ENCODE measurements around the gene PIN1. TPM values are rescaled to one million over a fixed set of nuclear protein-coding genes. Genes with fewer than 3 reads are reported as not detected.
"Not testable (repeated sequence)": the region's sequence is repeated elsewhere in the genome, so short reads cannot be mapped to it uniquely, and the experiment has no call there.

The PIN1 gene
- total and polyA plus RNA-seq, 4 experiments from 2014 or later, result 72.1 to 167 (median 81.0) TPM

- H3K4me1 Mint-ChIP-seq, result peaks cover 23 to 41% (median 34%) of the 10 kb centered on the region in 4 donors
- H3K27me3 Mint-ChIP-seq, result no peaks in the 10 kb centered on the region
- H3K4me3 Mint-ChIP-seq, result peak overlapping the region; percentile 89 to 95 (median 91)
- H3K9me3 Mint-ChIP-seq, result peaks cover 0 to 5% (median 0%) of the 10 kb centered on the region in 8 donors
- ChIA-PET POLR2A (ENCODE audit: partially characterized antibody) (interaction anchor here (0.7 to 2.0 kb wide), 10 partner anchors 9 to 1617 kb away, joined by 3 to 25 read pairs (median 6); partner anchors contain the start of genes ODAD3, PIN1, PRKCSH and UBL5), CTCF (ENCODE audit: partially characterized antibody) (no interaction called here)
- Histone ChIP-seq H3K27ac (ENCODE audit: low read depth, low read length) (peak overlapping the region; percentile 92), H3K27me3 (ENCODE audit: insufficient read depth, low read length) (no peaks in the 10 kb centered on the region), H3K9me3 (ENCODE audit: control insufficient read depth in 1 of 2, low read length in 2 of 2) (no peaks in the 10 kb centered on the region), H3K4me1 (ENCODE audit: insufficient read depth, low read length) (peaks cover 19% of the 10 kb centered on the region), H3K4me3 (ENCODE audit: low read length in 2 of 2) (peak overlapping the region; percentile 95), H3K36me3 (ENCODE audit: insufficient read depth, low read length) (no peaks in the 10 kb centered on the region)
- H3K36me3 Mint-ChIP-seq, result peaks cover 18 to 27% of the 10 kb centered on the region in 2 donors
- DNase-seq, result no peak
- intact Hi-C loops (cut with micrococcal nuclease), result loop anchor here (2.0 to 5.0 kb wide), 2 partner anchors 33 to 514 kb away; partner anchors contain the start of gene RAVER1
- H3K27ac Mint-ChIP-seq, result peak overlapping the region; percentile 86 to 97 (median 96)
These were observed 16.9 kb upstream of the PIN1 start for GRCh38 chr19:9818175-9818733.

- Mint-ChIP-seq H3K27me3 (no peaks in the 10 kb centered on the region), H3K4me3 (peak within 1 kb of the TSS; percentile 89 to 95 (median 91)), H3K4me1 (peaks cover 21 to 40% (median 34%) of the 10 kb centered on the region in 4 donors), H3K9me3 (peaks cover 0 to 5% (median 0%) of the 10 kb centered on the region in 8 donors), H3K36me3 (peaks cover 18 to 24% of the 10 kb centered on the region in 2 donors), H3K27ac (peak within 1 kb of the TSS; percentile 86 to 97 (median 96))
- Histone ChIP-seq H3K4me3 (ENCODE audit: low read length in 2 of 2) (peak within 1 kb of the TSS; percentile 95), H3K27ac (ENCODE audit: low read depth, low read length) (peak within 1 kb of the TSS; percentile 92), H3K36me3 (ENCODE audit: insufficient read depth, low read length) (no peaks in the 10 kb centered on the region), H3K4me1 (ENCODE audit: insufficient read depth, low read length) (peaks cover 19% of the 10 kb centered on the region), H3K27me3 (ENCODE audit: insufficient read depth, low read length) (no peaks in the 10 kb centered on the region), H3K9me3 (ENCODE audit: control insufficient read depth in 1 of 2, low read length in 2 of 2) (no peaks in the 10 kb centered on the region)
- POLR2A ChIA-PET (ENCODE audit: partially characterized antibody), result interaction anchor here (0.7 to 2.0 kb wide), 10 partner anchors 9 to 1616 kb away, joined by 3 to 25 read pairs (median 6); partner anchors contain the start of genes ODAD3, PIN1, PRKCSH and UBL5
- DNase-seq, result peak; percentile 100
- intact Hi-C loops (cut with micrococcal nuclease), result loop anchor here (1.0 to 5.0 kb wide), 8 partner anchors 8 to 513 kb away; partner anchors contain the start of genes PIN1, RAVER1, UBL5 and ZNF699
- CTCF ChIA-PET (ENCODE audit: partially characterized antibody), result no interaction called here
These were observed 16.2 kb upstream of the PIN1 start, which contains the start of gene FBXL12 for GRCh38 chr19:9818734-9819595. Gene FBXL12 (minus strand): TSS chr19:9819079. CDS start chr19:9818813, 266 bp downstream.

GRCh38 chr19:9819596-9819909 is 15.6 kb upstream of the PIN1 start:
- no peaks in the 10 kb centered on the region for H3K27me3 Mint-ChIP-seq
- H3K36me3 ChIP-seq (ENCODE audit: insufficient read depth, low read length), result no peaks in the 10 kb centered on the region
- peak overlapping the region; percentile 66 for H3K27ac ChIP-seq (ENCODE audit: low read depth, low read length)
- H3K4me1 ChIP-seq (ENCODE audit: insufficient read depth, low read length), result peaks cover 19% of the 10 kb centered on the region
- no peaks in the 10 kb centered on the region for H3K27me3 ChIP-seq (ENCODE audit: insufficient read depth, low read length)
- peaks cover 17 to 23% of the 10 kb centered on the region in 2 donors for H3K36me3 Mint-ChIP-seq
- no peaks in the 10 kb centered on the region for H3K9me3 ChIP-seq (ENCODE audit: control insufficient read depth in 1 of 2, low read length in 2 of 2)
- intact Hi-C loops (cut with micrococcal nuclease), result loop anchor here (1.0 to 5.0 kb wide), 8 partner anchors 8 to 513 kb away; partner anchors contain the start of genes PIN1, RAVER1, UBL5 and ZNF699
- peak overlapping the region; percentile 86 to 97 (median 96) for H3K27ac Mint-ChIP-seq
- H3K9me3 Mint-ChIP-seq, result peaks cover 0 to 5% (median 0%) of the 10 kb centered on the region in 8 donors
- no peak for DNase-seq
- H3K4me1 Mint-ChIP-seq, result peaks cover 21 to 39% (median 33%) of the 10 kb centered on the region in 4 donors
- peak overlapping the region; percentile 89 to 95 (median 91) for H3K4me3 Mint-ChIP-seq
- CTCF ChIA-PET (ENCODE audit: partially characterized antibody), result no interaction called here
- POLR2A ChIA-PET (ENCODE audit: partially characterized antibody), result interaction anchor here (0.8 to 2.0 kb wide), 8 partner anchors 8 to 1616 kb away, joined by 3 to 25 read pairs (median 8); partner anchors contain the start of genes ODAD3, PIN1, PRKCSH and UBL5
- H3K4me3 ChIP-seq (ENCODE audit: low read length in 2 of 2), result peak overlapping the region; percentile 12 to 48

- intact Hi-C loops (cut with micrococcal nuclease); H3K9me3 Mint-ChIP-seq; H3K27me3 Mint-ChIP-seq; DNase-seq; H3K36me3 ChIP-seq (ENCODE audit: insufficient read depth, low read length); CTCF ChIA-PET (ENCODE audit: partially characterized antibody); H3K27me3 ChIP-seq (ENCODE audit: insufficient read depth, low read length); H3K9me3 ChIP-seq (ENCODE audit: control insufficient read depth in 1 of 2, low read length in 2 of 2): not testable (repeated sequence)
- Mint-ChIP-seq H3K4me3 (peak overlapping the region; percentile 89 to 95 (median 91)), H3K36me3 (peaks cover 12 to 19% of the 10 kb centered on the region in 2 donors), H3K4me1 (peaks cover 19 to 39% (median 31%) of the 10 kb centered on the region in 4 donors), H3K27ac (peak overlapping the region; percentile 24 to 97 (median 95))
- H3K4me3 ChIP-seq (ENCODE audit: low read length in 2 of 2), result peak overlapping the region; percentile 12 to 48
- H3K27ac ChIP-seq (ENCODE audit: low read depth, low read length), result peak overlapping the region; percentile 66
- POLR2A ChIA-PET (ENCODE audit: partially characterized antibody), result interaction anchor here (2.0 kb wide), 1 partner anchor 27 kb away, joined by 8 read pairs; no protein-coding TSS in a partner anchor
- H3K4me1 ChIP-seq (ENCODE audit: insufficient read depth, low read length), result peaks cover 19% of the 10 kb centered on the region
These were observed 15.1 kb upstream of the PIN1 start for GRCh38 chr19:9820034-9820433.

GRCh38 chr19:9823816-9824215 is 11.3 kb upstream of the PIN1 start:
- CTCF ChIA-PET (ENCODE audit: partially characterized antibody), result no interaction called here
- intact Hi-C loops (cut with micrococcal nuclease), result no loop called here
- no peaks in the 10 kb centered on the region for H3K9me3 Mint-ChIP-seq
- H3K4me1 ChIP-seq (ENCODE audit: insufficient read depth, low read length), result peaks cover 28% of the 10 kb centered on the region
- H3K27ac Mint-ChIP-seq, result peak overlapping the region in 2 of 7 donors; percentile 38 to 64
- H3K4me3 Mint-ChIP-seq, result peak overlapping the region in 1 of 8 donors; percentile 30
- H3K36me3 Mint-ChIP-seq, result peaks cover 11 to 14% of the 10 kb centered on the region in 2 donors
- no peaks in the 10 kb centered on the region for H3K27me3 ChIP-seq (ENCODE audit: insufficient read depth, low read length)
- DNase-seq, result no peak
- no peak overlapping the region for H3K4me3 ChIP-seq (ENCODE audit: low read length in 2 of 2)
- no peaks in the 10 kb centered on the region for H3K27me3 Mint-ChIP-seq
- peaks cover 18 to 47% (median 34%) of the 10 kb centered on the region in 4 donors for H3K4me1 Mint-ChIP-seq
- no peak overlapping the region for H3K27ac ChIP-seq (ENCODE audit: low read depth, low read length)
- POLR2A ChIA-PET (ENCODE audit: partially characterized antibody), result no interaction called here
- no peaks in the 10 kb centered on the region for H3K36me3 ChIP-seq (ENCODE audit: insufficient read depth, low read length)
- no peaks in the 10 kb centered on the region for H3K9me3 ChIP-seq (ENCODE audit: control insufficient read depth in 1 of 2, low read length in 2 of 2)

GRCh38 chr19:9827289-9828238 is 7.6 kb upstream of the PIN1 start, which contains the start of gene UBL5:
Gene UBL5 (plus strand): TSS chr19:9827918. CDS start chr19:9828338, 420 bp downstream.
- H3K27me3 Mint-ChIP-seq, result no peaks in the 10 kb centered on the region
- H3K27ac Mint-ChIP-seq, result peak within 1 kb of the TSS; percentile 92 to 100 (median 98)
- ChIA-PET CTCF (ENCODE audit: partially characterized antibody) (interaction anchor here (0.8 to 1.8 kb wide), 3 partner anchors 32 to 202 kb away, joined by 4 to 6 read pairs (median 5); partner anchors contain the start of gene ZNF846), POLR2A (ENCODE audit: partially characterized antibody) (interaction anchor here (0.5 to 3.0 kb wide), 16 partner anchors 9 to 1649 kb away, joined by 3 to 26 read pairs (median 5); partner anchors contain the start of genes FBXL12, ZNF561 and ZNF846)
- intact Hi-C loops (cut with micrococcal nuclease), result loop anchor here (1.0 kb wide), 2 partner anchors 8 kb away; partner anchors contain the start of genes FBXL12 and PIN1
- no peaks in the 10 kb centered on the region for H3K9me3 Mint-ChIP-seq
- Histone ChIP-seq H3K36me3 (ENCODE audit: insufficient read depth, low read length) (peaks cover 6% of the 10 kb centered on the region), H3K27me3 (ENCODE audit: insufficient read depth, low read length) (no peaks in the 10 kb centered on the region), H3K4me1 (ENCODE audit: insufficient read depth, low read length) (peaks cover 23% of the 10 kb centered on the region), H3K4me3 (ENCODE audit: low read length in 2 of 2) (peak within 1 kb of the TSS; percentile 87 to 96), H3K9me3 (ENCODE audit: control insufficient read depth in 1 of 2, low read length in 2 of 2) (no peaks in the 10 kb centered on the region), H3K27ac (ENCODE audit: low read depth, low read length) (peak within 1 kb of the TSS; percentile 82)
- peaks cover 19 to 20% of the 10 kb centered on the region in 2 donors for H3K36me3 Mint-ChIP-seq
- peaks cover 15 to 41% (median 29%) of the 10 kb centered on the region in 4 donors for H3K4me1 Mint-ChIP-seq
- DNase-seq, result peak; percentile 88 to 93 (median 89)
- peak within 1 kb of the TSS; percentile 99 to 100 (median 100) for H3K4me3 Mint-ChIP-seq

Data from CD4-positive, alpha-beta memory T cell (primary cell).